Activated naive CD4-positive, alpha-beta T cell treated with Interleukin-2 at 50 U/mL for 16 hours (primary cell): ENCODE data around the gene CYTH2.
"Not testable (repeated sequence)": the region's sequence is repeated elsewhere in the genome, so short reads cannot be mapped to it uniquely, and the experiment has no call there.

ENCODE experiments used
- DNase-seq: peaks from one replicate; pipeline ENCODE4 v3.0.0-alpha.2; 2020

The CYTH2 gene

DNA sequence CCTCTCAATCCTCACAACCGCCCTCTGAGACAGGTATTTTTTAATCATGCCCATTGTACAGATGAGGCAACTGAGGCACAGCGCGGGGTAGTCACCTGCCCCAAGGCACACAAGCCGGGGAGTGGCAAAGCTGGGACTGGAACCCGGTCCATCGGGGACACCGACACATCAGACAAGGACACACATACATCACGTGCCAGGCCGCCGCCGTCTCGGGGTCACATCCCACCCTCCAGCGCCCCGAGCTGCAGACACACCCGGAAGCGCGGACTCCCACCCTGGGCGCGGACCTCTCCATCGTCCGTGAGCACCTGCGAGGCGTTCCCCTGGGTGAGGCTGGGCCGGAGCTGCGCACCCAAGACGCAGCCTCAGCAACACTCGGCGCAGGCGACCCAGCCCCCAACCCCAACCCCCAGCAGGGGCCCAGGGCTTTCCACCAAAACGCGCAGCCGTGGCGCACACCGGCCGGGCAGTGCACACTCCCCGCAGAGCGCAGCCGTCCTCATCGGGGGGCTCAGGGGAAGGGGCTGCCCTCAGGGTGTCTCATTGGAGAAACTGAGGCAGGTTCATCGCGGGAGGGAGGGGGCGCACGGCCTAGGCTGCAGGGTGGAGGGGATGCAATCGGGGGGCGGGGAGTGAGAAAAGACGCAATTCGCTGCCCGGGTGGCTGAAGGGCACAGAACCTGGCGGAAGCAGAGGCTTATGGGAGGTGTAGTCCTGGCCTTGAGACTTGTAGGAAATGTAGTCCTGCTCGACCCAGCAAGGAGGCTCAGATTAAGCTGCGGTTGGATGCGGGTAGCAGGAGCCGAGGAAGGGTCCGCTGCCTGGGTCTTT lies 44.3 kb downstream of the CYTH2 start:
- peak; percentile 76 for DNase-seq

GRCh38 chr19:48514123-48514458 lies 44.9 kb downstream of the CYTH2 start:
- no peak for DNase-seq

GRCh38 chr19:48516536-48516935 lies 47.4 kb downstream of the CYTH2 start:
- DNase-seq, result no peak

DNA sequence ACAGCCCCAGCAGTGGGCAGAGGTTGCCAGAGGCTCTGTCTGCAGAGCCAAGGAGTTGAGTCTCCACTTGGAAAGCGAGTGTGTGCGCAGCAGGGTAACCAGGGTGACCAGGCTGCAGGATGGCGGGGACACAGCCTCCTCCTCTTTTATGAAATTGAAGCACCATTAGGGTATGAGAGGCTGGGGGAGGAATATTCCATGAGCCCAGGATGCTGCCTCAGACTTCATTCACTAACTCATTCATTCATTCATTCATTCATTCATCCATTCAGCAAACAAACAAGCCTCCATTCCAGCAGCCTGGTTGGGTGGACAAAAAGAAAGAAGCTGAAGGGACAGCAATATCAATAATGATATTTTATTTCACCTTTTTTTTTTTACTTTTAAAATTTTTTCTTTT lies 49.0 kb downstream of the CYTH2 start:
- DNase-seq, result no peak

DNA sequence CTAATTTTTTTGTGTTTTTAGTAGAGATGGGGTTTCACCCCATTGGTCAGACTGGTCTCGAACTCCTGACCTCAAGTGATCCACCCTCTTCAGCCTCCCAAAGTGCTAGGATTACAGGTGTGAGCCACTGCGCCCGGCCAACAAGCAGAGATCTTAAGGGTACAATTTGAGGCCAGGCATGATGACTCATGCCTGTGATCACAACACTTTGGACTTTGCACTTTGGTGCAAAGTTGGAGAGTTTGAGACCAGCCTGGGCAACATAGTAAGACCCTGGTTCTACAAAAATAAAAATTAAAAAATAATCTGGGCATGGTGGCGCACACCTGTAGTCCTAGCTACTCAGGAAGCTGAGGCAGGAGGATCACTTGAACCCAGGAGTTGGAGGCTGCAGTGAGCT lies 50.3 kb downstream of the CYTH2 start:
- not testable (repeated sequence) for DNase-seq

- no peak for DNase-seq
Observed at GRCh38 chr19:48520134-48520533, 51.0 kb downstream of the CYTH2 start.

DNA sequence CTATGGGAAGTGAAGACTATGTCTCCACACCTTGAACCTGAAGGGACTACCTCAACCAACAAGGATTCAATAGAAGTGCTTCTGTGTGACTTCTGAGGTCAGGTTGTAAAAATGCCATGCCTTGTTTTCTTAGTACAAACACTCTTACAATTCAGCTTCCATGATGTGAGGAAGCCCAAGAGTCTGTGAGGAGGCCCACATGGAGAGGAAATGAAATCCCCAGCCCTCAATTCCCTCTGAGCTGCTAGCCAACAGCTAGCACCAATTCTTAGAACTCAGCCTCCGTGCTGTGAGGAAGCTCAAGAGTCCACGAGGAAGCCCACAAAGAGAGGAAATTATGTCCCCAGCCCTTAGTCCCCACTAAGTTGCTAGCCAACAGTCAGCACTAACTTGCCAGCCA lies 55.1 kb downstream of the CYTH2 start:
- no peak for DNase-seq

DNA sequence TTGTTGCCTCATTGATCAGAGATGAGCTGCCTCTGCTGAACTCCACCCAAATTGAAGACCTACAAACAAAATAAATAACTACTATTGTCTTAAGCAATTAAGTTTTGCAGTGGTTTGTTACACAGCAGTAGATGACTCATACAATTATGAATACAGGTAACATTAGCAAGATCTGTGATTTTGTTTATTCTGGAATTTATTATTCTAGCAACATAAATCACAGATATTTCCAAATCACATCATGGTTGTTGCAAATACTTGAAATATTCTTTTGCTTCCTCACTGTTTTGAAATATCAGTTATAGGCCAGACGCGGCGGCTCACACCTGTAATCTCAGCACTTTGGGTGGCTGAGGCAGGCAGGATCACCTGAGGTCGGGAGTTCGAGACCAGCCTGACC lies 55.6 kb downstream of the CYTH2 start:
- no peak for DNase-seq

GRCh38 chr19:48529156-48529555 lies 60.0 kb downstream of the CYTH2 start:
- no peak for DNase-seq

DNA sequence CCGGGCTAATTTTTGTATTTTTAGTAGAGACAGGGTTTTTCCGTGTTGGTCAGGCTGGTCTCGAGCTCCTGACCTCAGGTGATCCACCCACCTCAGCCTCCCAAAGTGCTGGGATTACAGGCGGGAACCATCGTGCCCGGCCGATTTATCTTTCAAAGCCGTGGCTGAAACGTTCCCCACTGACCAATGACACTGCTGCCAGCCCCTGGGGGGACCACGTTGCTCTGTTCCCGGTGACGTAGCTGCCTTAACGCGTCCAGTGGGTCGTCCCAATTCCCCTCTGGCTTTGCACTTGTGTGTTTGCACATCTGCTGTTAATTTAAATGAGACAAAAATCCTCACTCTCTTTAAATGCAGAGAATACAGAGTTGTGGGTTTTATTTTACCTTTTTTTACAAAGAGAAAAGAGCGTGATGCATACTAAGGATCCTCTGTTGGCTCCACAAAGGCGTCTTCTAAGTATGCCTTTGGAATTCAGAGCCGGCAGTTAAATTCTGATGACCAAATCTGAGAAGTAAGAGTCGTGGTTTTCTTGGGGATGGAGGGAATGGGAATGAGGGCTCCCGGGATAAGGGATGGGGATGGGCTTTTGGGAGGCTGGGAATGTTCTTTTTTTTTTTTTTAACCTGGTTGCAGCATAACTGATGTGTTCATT lies 61.0 kb downstream of the CYTH2 start:
- no peak for DNase-seq

DNA sequence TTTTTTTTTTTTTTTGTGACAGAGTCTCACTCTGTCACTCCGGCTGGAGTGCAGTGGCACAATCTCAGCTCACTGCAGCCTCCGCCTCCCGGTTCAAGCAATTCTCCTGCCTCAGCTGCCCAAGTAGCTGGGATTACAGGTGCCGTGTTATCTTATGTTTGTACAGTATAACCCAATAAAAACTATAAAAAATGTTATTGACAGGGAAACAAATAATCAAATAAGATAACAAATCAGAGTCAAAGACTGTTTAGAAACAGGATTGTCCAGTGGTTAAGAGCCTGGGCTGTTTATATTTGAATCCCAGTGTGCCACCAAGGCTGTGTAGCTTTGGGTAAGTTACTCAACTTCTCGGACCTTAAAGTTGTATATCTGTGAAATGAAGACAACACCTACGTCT lies 61.6 kb downstream of the CYTH2 start:
- no peak for DNase-seq
